Kidney glomerular epithelial cell (primary cell): ENCODE measurements around the gene RHOBTB1.

Source experiments
- DNase-seq: peaks from one replicate; lab custom pipeline; 2025; lab: John Stamatoyannopoulos, UW

RHOBTB1 gene

GRCh38 chr10:60820093-60820754 lies 123.8 kb downstream of the RHOBTB1 start:
- DNase-seq = no peak
